22Rv1 (cell line): ENCODE data around the gene RBBP4.

Source experiments
- ZFX ChIP-seq: fragments of 450-650 bp; IDR thresholded peaks from 2 replicates; pipeline ENCODE4 v1.6.1; 2017; ENCODE audit warnings: antibody characterized with exemption, borderline replicate concordance
- TF ChIP-seq, protein P1 (sequence below): fragments of 450-650 bp; IDR thresholded peaks from 2 replicates; pipeline ENCODE4 v1.5.1; 2017; ENCODE audit warnings: mild to moderate bottlenecking

DNA sequence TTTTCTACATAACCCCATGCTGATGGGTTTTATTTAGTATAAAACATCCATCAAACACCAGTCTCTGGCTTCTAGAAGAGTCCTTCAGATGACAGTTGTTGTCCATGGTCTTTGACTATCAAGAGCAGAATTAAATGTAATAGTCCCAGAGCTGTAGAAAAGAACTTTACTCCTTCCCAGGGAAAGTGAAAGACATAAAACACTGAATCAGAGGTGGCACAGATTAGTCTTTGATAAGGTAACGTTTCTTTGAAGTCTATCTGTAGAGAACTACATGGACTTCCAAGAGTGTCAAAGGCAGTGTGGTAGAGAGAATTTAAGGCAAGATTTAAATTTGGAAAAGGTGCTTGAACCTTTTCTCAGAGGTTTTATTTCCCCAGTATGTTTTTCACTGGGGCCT, 29.6 kb downstream of the RBBP4 start:
- TF ChIP-seq, protein P1, sequence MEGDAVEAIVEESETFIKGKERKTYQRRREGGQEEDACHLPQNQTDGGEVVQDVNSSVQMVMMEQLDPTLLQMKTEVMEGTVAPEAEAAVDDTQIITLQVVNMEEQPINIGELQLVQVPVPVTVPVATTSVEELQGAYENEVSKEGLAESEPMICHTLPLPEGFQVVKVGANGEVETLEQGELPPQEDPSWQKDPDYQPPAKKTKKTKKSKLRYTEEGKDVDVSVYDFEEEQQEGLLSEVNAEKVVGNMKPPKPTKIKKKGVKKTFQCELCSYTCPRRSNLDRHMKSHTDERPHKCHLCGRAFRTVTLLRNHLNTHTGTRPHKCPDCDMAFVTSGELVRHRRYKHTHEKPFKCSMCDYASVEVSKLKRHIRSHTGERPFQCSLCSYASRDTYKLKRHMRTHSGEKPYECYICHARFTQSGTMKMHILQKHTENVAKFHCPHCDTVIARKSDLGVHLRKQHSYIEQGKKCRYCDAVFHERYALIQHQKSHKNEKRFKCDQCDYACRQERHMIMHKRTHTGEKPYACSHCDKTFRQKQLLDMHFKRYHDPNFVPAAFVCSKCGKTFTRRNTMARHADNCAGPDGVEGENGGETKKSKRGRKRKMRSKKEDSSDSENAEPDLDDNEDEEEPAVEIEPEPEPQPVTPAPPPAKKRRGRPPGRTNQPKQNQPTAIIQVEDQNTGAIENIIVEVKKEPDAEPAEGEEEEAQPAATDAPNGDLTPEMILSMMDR: no peak
- TF ChIP-seq ZFX: no peak
